Stomach (tissue), 9 donors: ENCODE results near the gene PTPRT. TPM values are rescaled to one million over a fixed set of nuclear protein-coding genes. Genes with fewer than 3 reads are reported as not detected.
"Not testable (repeated sequence)": the region's sequence is repeated elsewhere in the genome, so short reads cannot be mapped to it uniquely, and the experiment has no call there.

Source experiments
- DNase-seq, 2 donors: peaks; one replicate each; pipeline versions ENCODE4 v3.0.0 to v3.0.0-alpha.2; 2013 to 2019
- H3K27ac ChIP-seq, 5 donors: fragments of 200-600 bp in 4 of 5; sonication (generic) in 4 of 5; one replicate each; pipeline ENCODE4 v1.5.1; 2013 to 2019; ENCODE audit warnings: mild to moderate bottlenecking in 1 of 5, moderate library complexity in 1 of 5
- H3K27me3 ChIP-seq, 3 donors: fragments of 200-600 bp; sonication (generic); one replicate each; pipeline ENCODE4 v1.5.1; 2017 to 2019; ENCODE audit warnings: mixed run types in 1 of 3
- H3K36me3 ChIP-seq, 4 donors: fragments of 200-600 bp; sonication (generic); 1 replicate in 3 of 4; 2 replicates in 1 of 4; pipeline ENCODE4 v1.5.1; 2016 to 2019
- H3K4me1 ChIP-seq, 4 donors: fragments of 200-600 bp; sonication (generic); one replicate each; pipeline ENCODE4 v1.5.1; 2016 to 2019
- H3K4me3 ChIP-seq, 4 donors: fragments of 200-600 bp; sonication (generic) in 3 of 4; one replicate each; pipeline ENCODE4 v1.5.1; 2016 to 2019; ENCODE audit warnings: mild to moderate bottlenecking in 1 of 4
- H3K9me3 ChIP-seq, 4 donors: fragments of 200-600 bp; sonication (generic); one replicate each; pipeline ENCODE4 v1.5.1; 2016 to 2019
- EP300 ChIP-seq: sonication (generic); formaldehyde crosslinking; IDR thresholded peaks from one replicate; pipeline ENCODE4 v1.6.1; 2017; ENCODE audit warnings: antibody characterized with exemption
- POLR2A ChIP-seq, 4 donors: fragments of 450-650 bp; IDR thresholded peaks; one replicate each; pipeline ENCODE4 v1.6.1; 2016; ENCODE audit warnings: antibody characterized with exemption in 4 of 4, control low read depth in 2 of 4, mild to moderate bottlenecking in 1 of 4, moderate library complexity in 1 of 4
- POLR2AphosphoS5 ChIP-seq, 3 donors: sonication (generic); formaldehyde crosslinking; IDR thresholded peaks; one replicate each; pipeline ENCODE4 v1.6.1; 2016; ENCODE audit warnings: antibody characterized with exemption in 3 of 3
- WGBS, 5 donors: extraction: QIAGEN DNeasy Blood & Tissue Kit in 3 of 5; methylation state at CpG; one replicate each; pipeline versions ENCODE4 v1.1.5 to v1.1.7; 2013 to 2018; 5-methylcytosine and 5-hydroxymethylcytosine counted together
- intact Hi-C: fragments of 100-400 bp; cut with DNase I; formaldehyde crosslinking; loops from one replicate; pipeline ENCODE4 v1.15.1; 2023; ENCODE audit warnings: low total_unique reads
- polyA plus RNA-seq, 3 donors: library from polyadenylated mRNA; stranded (reverse); fragments of 200-250 nt; gene quantifications; one replicate each; pipeline ENCODE4 v1.2.3, GENCODE V29; 2013
- total RNA-seq, 5 donors: library from RNA; depleted of rRNA; stranded (reverse); fragments of >200 nt; gene quantifications; one replicate each; pipeline versions ENCODE4 v1.1.0 to v1.2.3, GENCODE V29; 2014 to 2016
- TF ChIP-seq, protein P1 (sequence below), 7 experiments: fragments of 450-650 bp in 4 of 7; fragments of 200-600 bp in 3 of 7; sonication (generic) in 3 of 7; IDR thresholded peaks; one replicate each; pipeline ENCODE4 v1.5.1; 2016 to 2019; ENCODE audit warnings: antibody characterized with exemption in 7 of 7, control low read depth in 2 of 7, mild to moderate bottlenecking in 1 of 7
- donor health status: healthy with polysubstance abuse.
- donor health status: Bipolar disorder and iron deficiency.
- donor health status: healthy.

PTPRT gene
- total and polyA plus RNA-seq, 8 donors, result 0.05 to 11.6 (median 1.7) TPM; not detected in 2

GRCh38 chr20:42914302-42914701 is 275.4 kb downstream of the PTPRT start:
- intact Hi-C loops, result no loop called here
- TF ChIP-seq POLR2A (IDR thresholded peaks at IDR 0.05), result no peak
- TF ChIP-seq EP300, result no peak
- TF ChIP-seq POLR2AphosphoS5 (IDR thresholded peaks at IDR 0.05), result no peak
- TF ChIP-seq, protein P1, sequence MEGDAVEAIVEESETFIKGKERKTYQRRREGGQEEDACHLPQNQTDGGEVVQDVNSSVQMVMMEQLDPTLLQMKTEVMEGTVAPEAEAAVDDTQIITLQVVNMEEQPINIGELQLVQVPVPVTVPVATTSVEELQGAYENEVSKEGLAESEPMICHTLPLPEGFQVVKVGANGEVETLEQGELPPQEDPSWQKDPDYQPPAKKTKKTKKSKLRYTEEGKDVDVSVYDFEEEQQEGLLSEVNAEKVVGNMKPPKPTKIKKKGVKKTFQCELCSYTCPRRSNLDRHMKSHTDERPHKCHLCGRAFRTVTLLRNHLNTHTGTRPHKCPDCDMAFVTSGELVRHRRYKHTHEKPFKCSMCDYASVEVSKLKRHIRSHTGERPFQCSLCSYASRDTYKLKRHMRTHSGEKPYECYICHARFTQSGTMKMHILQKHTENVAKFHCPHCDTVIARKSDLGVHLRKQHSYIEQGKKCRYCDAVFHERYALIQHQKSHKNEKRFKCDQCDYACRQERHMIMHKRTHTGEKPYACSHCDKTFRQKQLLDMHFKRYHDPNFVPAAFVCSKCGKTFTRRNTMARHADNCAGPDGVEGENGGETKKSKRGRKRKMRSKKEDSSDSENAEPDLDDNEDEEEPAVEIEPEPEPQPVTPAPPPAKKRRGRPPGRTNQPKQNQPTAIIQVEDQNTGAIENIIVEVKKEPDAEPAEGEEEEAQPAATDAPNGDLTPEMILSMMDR (IDR thresholded peaks at IDR 0.05), result no peak
- no peak for DNase-seq
- no peak overlapping the region for H3K27ac ChIP-seq
- no peaks in the 10 kb centered on the region for H3K27me3 ChIP-seq
- H3K4me1 ChIP-seq, result no peaks in the 10 kb centered on the region
- H3K4me3 ChIP-seq, result no peak overlapping the region
- no peaks in the 10 kb centered on the region for H3K9me3 ChIP-seq
- H3K36me3 ChIP-seq, result no peaks in the 10 kb centered on the region
- 52 to 61% (median 59%) methylated on average over 5 of the region's 5 CpGs for WGBS, 5 donors

- 39 to 64% (median 56%) methylated on average over 2 of the region's 2 CpGs for WGBS, 5 donors
- H3K36me3 ChIP-seq, DNase-seq, H3K9me3 ChIP-seq, H3K4me3 ChIP-seq, H3K27ac ChIP-seq, H3K27me3 ChIP-seq, H3K4me1 ChIP-seq, intact Hi-C loops: not testable (repeated sequence)
Measured at GRCh38 chr20:42910808-42911207, 278.9 kb downstream of the PTPRT start.

GRCh38 chr20:42907730-42908129 is 282.0 kb downstream of the PTPRT start:
- H3K27me3 ChIP-seq, result no peaks in the 10 kb centered on the region

GRCh38 chr20:42906120-42906519 is 283.6 kb downstream of the PTPRT start:
- no peaks in the 10 kb centered on the region for H3K36me3 ChIP-seq
- no peaks in the 10 kb centered on the region for H3K4me1 ChIP-seq
- no peaks in the 10 kb centered on the region for H3K9me3 ChIP-seq
- WGBS, 5 donors, result 72 to 80% (median 74%) methylated on average over 10 of the region's 10 CpGs
- TF ChIP-seq POLR2A (IDR thresholded peaks at IDR 0.05), result no peak
- TF ChIP-seq, protein P1 (IDR thresholded peaks at IDR 0.05), result no peak
- no peak for TF ChIP-seq EP300
- no peak for TF ChIP-seq POLR2AphosphoS5 (IDR thresholded peaks at IDR 0.05)
- intact Hi-C loops, result no loop called here
- no peaks in the 10 kb centered on the region for H3K27me3 ChIP-seq
- no peak for DNase-seq
- H3K27ac ChIP-seq, result no peak overlapping the region
- no peak overlapping the region for H3K4me3 ChIP-seq

More at GRCh38 chr20:42907730-42908129, 282.0 kb downstream of the PTPRT start:
- 82 to 94% (median 93%) methylated on average over 3 of the region's 3 CpGs for WGBS, 5 donors
- H3K36me3 ChIP-seq, result no peaks in the 10 kb centered on the region
- H3K4me3 ChIP-seq, result no peak overlapping the region
- no peak for DNase-seq
- intact Hi-C loops, result no loop called here
- no peaks in the 10 kb centered on the region for H3K9me3 ChIP-seq
- no peaks in the 10 kb centered on the region for H3K4me1 ChIP-seq
- TF ChIP-seq EP300 (no peak), POLR2A (IDR thresholded peaks at IDR 0.05) (no peak), POLR2AphosphoS5 (IDR thresholded peaks at IDR 0.05) (no peak)
- TF ChIP-seq, protein P1 (IDR thresholded peaks at IDR 0.05), result no peak
- H3K27ac ChIP-seq, result no peak overlapping the region

DNA sequence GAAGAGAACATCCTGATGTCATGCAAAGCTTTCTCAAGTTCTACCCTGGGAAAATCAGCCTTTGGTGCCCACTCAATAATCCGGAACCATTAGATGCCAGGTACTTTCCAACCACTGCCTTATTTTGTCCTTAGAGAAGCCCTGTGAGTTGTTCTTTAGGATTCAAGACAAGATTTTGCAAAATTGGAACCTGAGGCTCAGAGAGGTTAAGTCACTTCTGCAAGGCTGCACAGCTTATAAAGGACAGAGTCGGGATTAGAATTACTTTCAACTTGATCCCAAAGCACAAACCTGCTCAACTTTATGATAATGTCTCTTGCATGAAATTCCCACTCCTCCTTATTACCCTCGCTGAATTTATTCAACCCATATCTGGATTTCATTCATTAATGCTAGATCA is 287.2 kb downstream of the PTPRT start:
- 83 to 93% (median 88%) methylated on average over 3 of the region's 3 CpGs for WGBS, 5 donors
- H3K36me3 ChIP-seq, result no peaks in the 10 kb centered on the region
- no peaks in the 10 kb centered on the region for H3K9me3 ChIP-seq
- H3K27ac ChIP-seq, result peak overlapping the region in 1 of 5 donors; percentile 16
- no peaks in the 10 kb centered on the region for H3K4me1 ChIP-seq
- H3K27me3 ChIP-seq, result no peaks in the 10 kb centered on the region
- intact Hi-C loops, result no loop called here
- H3K4me3 ChIP-seq, result no peak overlapping the region
- TF ChIP-seq POLR2AphosphoS5 (IDR thresholded peaks at IDR 0.05) (no peak), EP300 (no peak), POLR2A (IDR thresholded peaks at IDR 0.05) (no peak)
- TF ChIP-seq, protein P1 (IDR thresholded peaks at IDR 0.05), result no peak
- DNase-seq, result no peak
